H9 (cell line): Measurements from ENCODE around the gene DMRT3. TPM values are rescaled to one million over a fixed set of nuclear protein-coding genes. Genes with fewer than 3 reads are reported as not detected.

Experiments used
- DNase-seq: peaks from one replicate; pipeline ENCODE4 v3.0.0-alpha.2; 2017
- H2AFZ ChIP-seq: one replicate; pipeline ENCODE4 v1.6.1; 2013; ENCODE audit warnings: mild to moderate bottlenecking, low read length, control low read depth, moderate library complexity
- H2AK5ac ChIP-seq: 2 replicates; pipeline ENCODE4 v1.6.1; 2013; ENCODE audit warnings: low read length, control low read depth, mixed read lengths; ENCODE audit not compliant: insufficient read length
- H2BK120ac ChIP-seq: one replicate; pipeline ENCODE4 v1.6.1; 2013; ENCODE audit warnings: low read depth, mild to moderate bottlenecking, low read length, control low read depth, inconsistent platforms; ENCODE audit not compliant: poor library complexity, severe bottlenecking
- H2BK12ac ChIP-seq: 2 replicates; pipeline ENCODE4 v1.6.1; 2013; ENCODE audit warnings: low read length, control low read depth, mixed read lengths, low read depth; ENCODE audit not compliant: insufficient read length
- H2BK15ac ChIP-seq: 2 replicates; pipeline ENCODE4 v1.6.1; 2013; ENCODE audit warnings: low read depth, low read length, control low read depth
- H2BK20ac ChIP-seq: one replicate; pipeline ENCODE4 v1.6.1; 2013; ENCODE audit warnings: low read depth, mild to moderate bottlenecking, low read length, control low read depth, inconsistent platforms; ENCODE audit not compliant: poor library complexity, severe bottlenecking
- H2BK5ac ChIP-seq: 2 replicates; pipeline ENCODE4 v1.6.1; 2013; ENCODE audit warnings: low read length, control low read depth, mixed read lengths; ENCODE audit not compliant: insufficient read length
- H3K14ac ChIP-seq: 2 replicates; pipeline ENCODE4 v1.6.1; 2013; ENCODE audit warnings: low read length, control low read depth; ENCODE audit not compliant: insufficient read depth
- H3K18ac ChIP-seq: 2 replicates; pipeline ENCODE4 v1.6.1; 2013; ENCODE audit warnings: low read depth, mild to moderate bottlenecking, mixed read lengths, low read length, control low read depth; ENCODE audit not compliant: insufficient read length
- H3K23ac ChIP-seq: 2 replicates; pipeline ENCODE4 v1.6.1; 2013; ENCODE audit warnings: low read length, control low read depth, mixed read lengths, low read depth; ENCODE audit not compliant: insufficient read length
- H3K23me2 ChIP-seq: 2 replicates; pipeline ENCODE4 v1.6.1; 2013; ENCODE audit warnings: low read depth, mild to moderate bottlenecking, mixed read lengths, low read length, control low read depth; ENCODE audit not compliant: insufficient read length, poor library complexity, severe bottlenecking
- H3K27ac ChIP-seq: 2 replicates; pipeline ENCODE4 v1.5.1; 2013; ENCODE audit warnings: low read length, control low read depth, mixed read lengths, low read depth; ENCODE audit not compliant: insufficient read length
- H3K27me3 ChIP-seq: 2 replicates; pipeline ENCODE4 v1.6.1; 2013; ENCODE audit warnings: low read length, control low read depth, inconsistent platforms; ENCODE audit not compliant: insufficient read depth
- H3K4ac ChIP-seq: 2 replicates; pipeline ENCODE4 v1.6.1; 2013; ENCODE audit warnings: low read depth, mild to moderate bottlenecking, control low read depth, inconsistent platforms, low read length, moderate library complexity
- H3K4me1 ChIP-seq: 2 replicates; pipeline ENCODE4 v1.6.1; 2013; ENCODE audit warnings: low read length, control low read depth, inconsistent platforms; ENCODE audit not compliant: insufficient read depth
- H3K4me2 ChIP-seq: 2 replicates; pipeline ENCODE4 v1.6.1; 2013; ENCODE audit warnings: low read length, control low read depth, mixed read lengths; ENCODE audit not compliant: insufficient read length, insufficient read depth
- H3K56ac ChIP-seq: 2 replicates; pipeline ENCODE4 v1.6.1; 2013; ENCODE audit warnings: low read depth, mild to moderate bottlenecking, mixed read lengths, low read length, control low read depth; ENCODE audit not compliant: insufficient read length
- H3K79me1 ChIP-seq: 2 replicates; pipeline ENCODE4 v1.6.1; 2013; ENCODE audit warnings: low read depth, mild to moderate bottlenecking, moderate library complexity, low read length, control low read depth, inconsistent platforms; ENCODE audit not compliant: insufficient read depth, poor library complexity, severe bottlenecking
- H3K79me2 ChIP-seq: 2 replicates; pipeline ENCODE4 v1.6.1; 2013; ENCODE audit warnings: low read length, control low read depth, inconsistent platforms; ENCODE audit not compliant: insufficient read depth
- H3K9ac ChIP-seq: 2 replicates; pipeline ENCODE4 v1.6.1; 2013; ENCODE audit warnings: low read length, control low read depth, mixed read lengths; ENCODE audit not compliant: insufficient read length; ENCODE audit errors: extremely low read depth
- H3K9me3 ChIP-seq: one replicate; pipeline ENCODE4 v1.6.1; 2013; ENCODE audit warnings: low read depth, low read length, inconsistent platforms; ENCODE audit not compliant: control insufficient read depth
- H3T11ph ChIP-seq: one replicate; pipeline ENCODE4 v1.6.1; 2013; ENCODE audit warnings: mild to moderate bottlenecking, low read length, control low read depth, inconsistent platforms
- H4K20me1 ChIP-seq: one replicate; pipeline ENCODE4 v1.6.1; 2013; ENCODE audit not compliant: control insufficient read depth, insufficient read length, insufficient read depth
- H4K5ac ChIP-seq: 2 replicates; pipeline ENCODE4 v1.6.1; 2013; ENCODE audit warnings: low read depth, mild to moderate bottlenecking, mixed read lengths, low read length, control low read depth; ENCODE audit not compliant: insufficient read length
- H4K8ac ChIP-seq: replicated peaks from 2 replicates; pipeline ENCODE4 v1.6.1; 2013; ENCODE audit warnings: low read length, control low read depth, mixed read lengths, low read depth; ENCODE audit not compliant: insufficient read length
- H4K91ac ChIP-seq: 2 replicates; pipeline ENCODE4 v1.6.1; 2013; ENCODE audit warnings: low read depth, mild to moderate bottlenecking, moderate library complexity, mixed read lengths, low read length, control low read depth; ENCODE audit not compliant: insufficient read length
- H3K27ac Mint-ChIP-seq, 3 experiments: 2 replicates in 2 of 3; 3 replicates in 1 of 3; pipeline ENCODE4 v1.8.0; 2020 to 2021; ENCODE audit warnings: mixed read lengths in 3 of 3, mild to moderate bottlenecking in 1 of 3, moderate library complexity in 1 of 3
- H3K27me3 Mint-ChIP-seq: 2 replicates; pipeline ENCODE4 v1.8.0; 2021; ENCODE audit warnings: low read depth, mild to moderate bottlenecking, moderate library complexity, mixed read lengths
- H3K36me3 Mint-ChIP-seq, 3 experiments: 2 replicates in 2 of 3; 3 replicates in 1 of 3; pipeline ENCODE4 v1.8.0; 2020 to 2021; ENCODE audit warnings: low read depth in 3 of 3, mixed read lengths in 3 of 3; ENCODE audit not compliant: insufficient read depth in 1 of 3
- H3K4me1 Mint-ChIP-seq, 2 experiments: 2 replicates each; pipeline ENCODE4 v1.8.0; 2020; ENCODE audit warnings: mixed read lengths in 2 of 2
- H3K4me3 Mint-ChIP-seq, 2 experiments: 2 replicates in 1 of 2; 3 replicates in 1 of 2; pipeline ENCODE4 v1.8.0; 2020 to 2021; ENCODE audit warnings: mild to moderate bottlenecking in 2 of 2, mixed read lengths in 2 of 2, moderate library complexity in 1 of 2
- H3K9me3 Mint-ChIP-seq, 2 experiments: 2 replicates in 1 of 2; 3 replicates in 1 of 2; pipeline ENCODE4 v1.8.0; 2020; ENCODE audit warnings: mild to moderate bottlenecking in 2 of 2, mixed read lengths in 2 of 2, moderate library complexity in 1 of 2
- CTCF ChIP-seq: fragments of 200-600 bp; sonication (generic); conservative IDR thresholded peaks from 3 replicates; pipeline ENCODE4 v1.8.0; 2021; ENCODE audit warnings: antibody characterized with exemption, mild to moderate bottlenecking
- WGBS: extraction: QIAGEN DNeasy Blood & Tissue Kit; methylation state at CpG from one replicate; pipeline ENCODE4 v1.1.7; 2013; ENCODE audit warnings: missing lambda C conversion rate, low lambda C conversion rate, mixed read lengths; ENCODE audit not compliant: insufficient read length; ENCODE audit errors: extremely low coverage; 5-methylcytosine and 5-hydroxymethylcytosine counted together
- total RNA-seq: library from RNA; stranded (reverse); gene quantifications from 2 replicates; pipeline ENCODE4 v1.2.1, GENCODE V29; 2021

Gene DMRT3
- total RNA-seq, 1 experiment from 2014 or later, result not detected

GRCh38 chr9:1014225-1014624 lies 37.8 kb downstream of the DMRT3 start:
- no peak overlapping the region for H3K4me3 Mint-ChIP-seq
- H3K27me3 Mint-ChIP-seq, result peaks cover 34% of the 10 kb centered on the region
- H3K56ac ChIP-seq, result no peak overlapping the region

More at GRCh38 chr9:1014225-1014624, 37.8 kb downstream of the DMRT3 start:
- Histone ChIP-seq H3K23ac (no peak overlapping the region), H3K4me1 (0 out of 2 replicates have a peak, but pooled peaks cover 2% of the 10 kb centered on the region), H2AK5ac (no peak overlapping the region), H2BK5ac (no peak overlapping the region), H3K23me2 (no peaks in the 10 kb centered on the region), H4K8ac (no peak overlapping the region), H2BK15ac (no peak overlapping the region), H3K79me2 (no peaks in the 10 kb centered on the region), H3K9ac (no peak overlapping the region), H4K91ac (no peak overlapping the region), H3K27me3 (no peaks in the 10 kb centered on the region), H3K27ac (no peak overlapping the region), H3K79me1 (no peaks in the 10 kb centered on the region), H4K20me1 (no peaks in the 10 kb centered on the region), H3K14ac (no peak overlapping the region), H3K9me3 (no peaks in the 10 kb centered on the region), H2BK120ac (no peak overlapping the region), H2BK12ac (no peak overlapping the region), H3K4ac (no peak overlapping the region), H3K4me2 (no peak overlapping the region), H2AFZ (no peak overlapping the region), H4K5ac (no peak overlapping the region), H3K18ac (no peak overlapping the region), H3T11ph (no peak overlapping the region), H2BK20ac (no peak overlapping the region)
- Mint-ChIP-seq H3K27ac (no peak overlapping the region), H3K4me1 (peaks cover 0 to 8% of the 10 kb centered on the region in 2 experiments; a peak in 2 of 4 replicates), H3K36me3 (no peaks in the 10 kb centered on the region), H3K9me3 (peaks cover 0 to 9% of the 10 kb centered on the region in 2 experiments; a peak in 2 of 5 replicates)
- no CpG with 5 or more reads among the region's 4 CpGs for WGBS
- no peak for DNase-seq
- TF ChIP-seq CTCF, result no peak
